GM10266 (cell line): ENCODE measurements around the gene KIAA0513.

Experiments used
- DNase-seq: peaks from one replicate; pipeline ENCODE4 v3.0.0; 2012; ENCODE audit errors: extremely low spot score
- TF ChIP-seq, protein P1 (sequence below): IDR thresholded peaks from 2 replicates; pipeline ENCODE4 v1.5.1; 2012; ENCODE audit warnings: mild to moderate bottlenecking, low read depth; ENCODE audit not compliant: control insufficient read depth, insufficient read depth; ENCODE audit errors: missing control alignments

KIAA0513 gene

DNA sequence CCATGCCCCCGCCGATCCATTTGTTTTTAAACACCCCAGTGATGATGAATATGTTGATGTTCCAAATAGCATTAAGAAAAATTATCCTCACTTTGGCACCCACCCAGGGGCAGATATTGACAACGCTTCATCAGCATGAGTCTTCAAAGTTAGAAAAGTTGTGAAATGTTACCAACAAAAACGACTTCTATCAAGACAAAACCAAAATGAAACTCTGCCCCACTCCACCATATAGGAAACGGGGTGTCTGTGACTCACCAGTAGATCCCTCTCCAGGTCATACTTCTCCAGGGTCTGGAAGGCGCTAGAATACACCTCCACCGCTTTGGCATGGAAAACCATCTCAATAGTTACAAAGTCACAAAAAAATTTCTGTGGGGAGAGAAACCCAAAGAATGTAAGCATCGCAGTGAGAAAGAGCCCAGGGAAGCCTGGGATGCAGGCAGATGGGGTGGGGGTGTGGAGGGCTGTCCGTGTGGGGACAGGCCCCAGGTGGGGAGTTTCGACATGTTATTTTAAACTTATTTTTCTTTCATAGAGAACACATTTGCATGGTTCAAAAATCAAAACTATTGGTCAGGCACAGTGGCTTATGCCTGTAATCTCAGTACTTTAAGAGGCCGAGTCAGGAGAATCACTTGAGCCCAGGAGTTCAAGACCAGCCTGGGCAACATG lies 74.5 kb downstream of the KIAA0513 start:
- TF ChIP-seq, protein P1, sequence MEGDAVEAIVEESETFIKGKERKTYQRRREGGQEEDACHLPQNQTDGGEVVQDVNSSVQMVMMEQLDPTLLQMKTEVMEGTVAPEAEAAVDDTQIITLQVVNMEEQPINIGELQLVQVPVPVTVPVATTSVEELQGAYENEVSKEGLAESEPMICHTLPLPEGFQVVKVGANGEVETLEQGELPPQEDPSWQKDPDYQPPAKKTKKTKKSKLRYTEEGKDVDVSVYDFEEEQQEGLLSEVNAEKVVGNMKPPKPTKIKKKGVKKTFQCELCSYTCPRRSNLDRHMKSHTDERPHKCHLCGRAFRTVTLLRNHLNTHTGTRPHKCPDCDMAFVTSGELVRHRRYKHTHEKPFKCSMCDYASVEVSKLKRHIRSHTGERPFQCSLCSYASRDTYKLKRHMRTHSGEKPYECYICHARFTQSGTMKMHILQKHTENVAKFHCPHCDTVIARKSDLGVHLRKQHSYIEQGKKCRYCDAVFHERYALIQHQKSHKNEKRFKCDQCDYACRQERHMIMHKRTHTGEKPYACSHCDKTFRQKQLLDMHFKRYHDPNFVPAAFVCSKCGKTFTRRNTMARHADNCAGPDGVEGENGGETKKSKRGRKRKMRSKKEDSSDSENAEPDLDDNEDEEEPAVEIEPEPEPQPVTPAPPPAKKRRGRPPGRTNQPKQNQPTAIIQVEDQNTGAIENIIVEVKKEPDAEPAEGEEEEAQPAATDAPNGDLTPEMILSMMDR, result no peak
- DNase-seq, result no peak

DNA sequence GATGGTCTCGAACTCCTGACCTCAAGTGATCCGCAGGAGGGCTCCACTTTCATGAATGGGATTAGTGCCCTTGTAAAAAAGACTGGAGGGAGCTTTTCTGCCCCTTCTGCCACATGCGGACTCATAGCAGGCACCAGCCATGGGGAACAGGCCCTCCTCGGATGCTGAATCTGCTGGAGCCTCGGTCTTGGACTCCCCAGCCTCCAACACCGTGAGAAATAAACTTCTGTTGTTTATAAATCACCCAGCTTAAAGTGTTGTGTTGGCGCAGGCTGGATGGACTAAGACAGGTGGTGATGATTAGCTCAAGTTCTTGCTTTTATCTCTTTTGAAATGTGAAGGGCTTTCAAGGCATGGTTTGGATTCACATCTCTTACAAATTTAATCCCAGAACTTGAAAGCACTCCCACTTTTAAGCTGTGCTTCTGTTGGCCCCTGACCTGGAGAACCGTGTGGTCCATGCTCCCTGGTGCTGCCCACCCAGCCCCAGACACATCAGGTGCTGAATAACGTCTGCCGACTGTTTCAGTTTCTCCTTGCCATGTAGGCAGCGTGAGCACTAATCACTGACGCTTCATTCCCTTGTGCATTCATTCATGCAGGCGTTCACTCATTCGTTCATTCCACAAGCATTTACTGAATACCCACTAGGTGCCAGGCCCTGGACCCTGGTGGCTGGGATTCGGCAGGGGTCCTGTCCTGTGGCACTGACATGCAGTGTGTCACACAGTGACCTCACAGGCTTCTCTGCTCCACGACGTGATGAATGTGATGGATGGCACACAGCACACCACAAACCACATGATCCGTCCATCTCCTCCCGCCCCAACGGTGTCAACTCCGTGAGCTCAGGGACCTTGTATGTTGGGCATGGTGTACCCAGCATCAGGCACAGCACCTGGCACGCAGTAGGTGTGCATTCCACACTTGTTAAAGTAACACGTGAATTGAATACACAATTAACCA lies 75.8 kb downstream of the KIAA0513 start:
- TF ChIP-seq, protein P1, result no peak

DNA sequence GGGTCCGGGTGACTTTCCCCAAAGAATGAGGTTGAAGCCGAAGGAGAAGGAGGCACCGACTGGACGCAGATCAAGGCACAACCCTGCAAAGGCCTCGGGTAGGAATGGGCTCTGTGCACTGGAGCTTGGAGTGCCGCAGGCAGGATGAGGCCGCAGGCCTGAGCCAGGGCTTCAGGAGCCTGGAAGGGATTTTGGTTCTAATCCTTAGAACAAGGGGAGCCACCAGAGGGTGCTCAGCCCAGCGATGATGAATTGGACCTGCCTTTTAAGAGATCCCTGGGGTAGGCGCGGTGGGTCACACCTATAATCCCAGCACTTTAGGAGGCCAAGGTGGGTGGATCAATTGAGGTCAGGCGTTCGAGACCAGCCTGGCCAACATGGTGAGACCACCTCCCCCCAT lies 76.6 kb downstream of the KIAA0513 start:
- no peak for DNase-seq
- TF ChIP-seq, protein P1, result no peak

More for the DNA sequence above, 75.8 kb downstream of the KIAA0513 start:
- DNase-seq, result no peak

DNA sequence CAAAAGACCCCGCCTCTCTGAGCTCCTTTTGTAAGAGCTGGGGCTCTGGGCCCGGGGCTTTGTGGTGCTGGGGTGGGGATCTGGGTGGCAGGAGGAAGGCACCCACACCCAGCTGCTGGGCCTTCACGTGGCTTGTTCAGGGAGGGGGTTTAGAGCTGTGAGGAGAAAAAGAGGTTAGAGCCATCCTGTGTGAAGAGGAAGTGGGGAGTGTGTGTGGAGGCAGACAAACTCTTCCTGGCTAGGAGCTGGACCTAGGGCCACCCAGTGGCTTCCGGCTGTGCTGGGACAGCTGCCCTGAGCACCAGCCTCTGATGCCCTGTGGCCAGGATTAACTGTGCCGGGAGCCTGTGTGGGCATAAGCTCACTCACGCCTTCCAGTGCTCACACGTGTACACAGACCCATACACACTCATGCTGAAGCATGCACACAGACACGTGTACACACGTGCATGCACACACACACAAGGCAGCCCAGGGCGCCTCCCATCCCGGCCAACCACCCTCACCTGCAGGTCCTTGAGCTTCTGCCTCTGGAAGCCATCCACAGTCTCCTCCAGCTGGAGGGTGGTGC lies 77.3 kb downstream of the KIAA0513 start:
- TF ChIP-seq, protein P1, result no peak
- DNase-seq, result no peak

DNA sequence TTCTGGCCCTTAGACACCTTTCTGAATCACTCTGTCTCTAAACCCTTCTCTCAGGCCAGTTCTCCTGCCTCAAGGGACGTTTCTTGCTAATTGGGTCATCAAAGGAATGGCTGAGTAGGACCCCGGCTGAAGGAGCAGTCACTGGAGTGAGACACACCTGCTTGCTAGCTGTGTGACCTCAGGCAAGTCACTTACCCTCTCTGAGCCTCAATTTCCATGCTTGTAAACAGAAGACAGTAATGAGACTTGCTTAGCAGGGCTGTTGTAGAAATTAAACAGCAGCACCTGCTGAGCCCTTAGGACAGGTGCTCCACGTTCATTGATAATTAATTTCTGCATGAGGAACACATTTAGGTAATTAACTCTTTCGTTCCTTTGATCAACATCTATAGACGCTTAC lies 77.9 kb downstream of the KIAA0513 start:
- DNase-seq, result no peak
- TF ChIP-seq, protein P1, result no peak

DNA sequence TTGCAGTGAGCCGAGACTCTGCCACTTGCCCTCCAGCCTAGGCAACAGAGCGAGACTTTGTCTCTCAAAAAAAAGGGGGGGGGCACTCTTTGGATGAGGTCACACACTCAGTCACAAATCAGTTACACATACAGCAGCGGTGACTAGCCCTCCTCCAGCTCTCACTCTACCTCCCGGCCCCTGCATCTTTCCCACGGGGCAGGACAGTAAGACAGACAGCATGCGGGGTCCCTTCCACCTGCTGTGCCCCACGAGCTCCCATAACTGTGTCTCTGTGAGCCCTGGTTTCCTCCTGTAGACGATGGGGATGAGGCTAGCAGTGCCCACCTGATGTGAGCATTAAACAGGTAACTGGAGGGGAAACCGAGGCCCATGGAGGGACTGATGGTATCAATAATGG lies 79.5 kb downstream of the KIAA0513 start:
- TF ChIP-seq, protein P1, result no peak
- DNase-seq, result no peak
